ENCODE measurements around the gene S1PR3. TPM values are rescaled to one million over a fixed set of nuclear protein-coding genes. Genes with fewer than 3 reads are reported as not detected.
A peak's percentile ranks its signal among the peaks of the same experiment; 100 is the strongest.

The S1PR3 gene
- total and polyA plus RNA-seq, 9 of the 15 experiments (the other 6 are each of a cell fraction or from before 2014, with no cell fraction given), result 0.03 to 2.0 (median 0.29) TPM

GRCh38 chr9:89000973-89001916 lies 10.0 kb downstream of the S1PR3 start (continued):
- TF ChIP-seq, protein P1, sequence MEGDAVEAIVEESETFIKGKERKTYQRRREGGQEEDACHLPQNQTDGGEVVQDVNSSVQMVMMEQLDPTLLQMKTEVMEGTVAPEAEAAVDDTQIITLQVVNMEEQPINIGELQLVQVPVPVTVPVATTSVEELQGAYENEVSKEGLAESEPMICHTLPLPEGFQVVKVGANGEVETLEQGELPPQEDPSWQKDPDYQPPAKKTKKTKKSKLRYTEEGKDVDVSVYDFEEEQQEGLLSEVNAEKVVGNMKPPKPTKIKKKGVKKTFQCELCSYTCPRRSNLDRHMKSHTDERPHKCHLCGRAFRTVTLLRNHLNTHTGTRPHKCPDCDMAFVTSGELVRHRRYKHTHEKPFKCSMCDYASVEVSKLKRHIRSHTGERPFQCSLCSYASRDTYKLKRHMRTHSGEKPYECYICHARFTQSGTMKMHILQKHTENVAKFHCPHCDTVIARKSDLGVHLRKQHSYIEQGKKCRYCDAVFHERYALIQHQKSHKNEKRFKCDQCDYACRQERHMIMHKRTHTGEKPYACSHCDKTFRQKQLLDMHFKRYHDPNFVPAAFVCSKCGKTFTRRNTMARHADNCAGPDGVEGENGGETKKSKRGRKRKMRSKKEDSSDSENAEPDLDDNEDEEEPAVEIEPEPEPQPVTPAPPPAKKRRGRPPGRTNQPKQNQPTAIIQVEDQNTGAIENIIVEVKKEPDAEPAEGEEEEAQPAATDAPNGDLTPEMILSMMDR (IDR thresholded peaks at IDR 0.05 in 2 of 3, conservative IDR thresholded peaks at IDR 0.05 in 1 of 3; ENCODE audit: insufficient read depth in 2 of 3, low read depth in 1 of 3, low read length in 3 of 3), result peak; percentile 65 to 83 (median 74)
- TF ChIP-seq L3MBTL2 (IDR thresholded peaks at IDR 0.05), result peak; percentile 26; the same call in 1 of the 2 replicates
- no peak for TF ChIP-seq E2F6 (IDR thresholded peaks at IDR 0.05; ENCODE audit: borderline replicate concordance in 1 of 2, extremely low read depth in 1 of 2, insufficient read depth in 1 of 2, insufficient read length in 1 of 2, low read depth in 1 of 2, low read length in 1 of 2, poor library complexity in 1 of 2, severe bottlenecking in 1 of 2)
- no peak for TF ChIP-seq PHF21A (IDR thresholded peaks at IDR 0.05; ENCODE audit: borderline replicate concordance, low read depth)
- TF ChIP-seq ARID3B (CRISPR knock-in tag; IDR thresholded peaks at IDR 0.05; ENCODE audit: borderline replicate concordance), result no peak
